Caco-2 (cell line): ENCODE data around the gene MUC20. TPM values are rescaled to one million over a fixed set of nuclear protein-coding genes. Genes with fewer than 3 reads are reported as not detected.

Experiments
- BruUV-seq: library from RNA; stranded (reverse); fragments of 400-500 nt; replicated peaks from 2 replicates; lab custom pipeline; 2021; lab: Mats Ljungman, UMichigan
- CTCF ChIA-PET: fragments of 300-600 bp; sonication (Branson Sonifier 250); formaldehyde crosslinking; loops from one replicate; lab custom pipeline; 2022; ENCODE audit warnings: antibody characterized with exemption; lab: Charles Lee
- POLR2A ChIA-PET: fragments of 300-600 bp; sonication (Branson Sonifier 250); formaldehyde crosslinking; loops from one replicate; lab custom pipeline; 2022; ENCODE audit warnings: antibody characterized with exemption; lab: Charles Lee
- DNase-seq, 2 experiments: peaks; one replicate each; pipeline versions ENCODE4 v3.0.0 to v3.0.0-alpha.2; 2020 to 2022
- H3K27me3 ChIP-seq: replicated peaks from 2 replicates; pipeline ENCODE4 v1.6.0; 2011; ENCODE audit warnings: low read length; ENCODE audit not compliant: control insufficient read depth, insufficient read depth
- H3K36me3 ChIP-seq: 2 replicates; pipeline ENCODE4 v1.5.1; 2011; ENCODE audit warnings: low read length; ENCODE audit not compliant: control insufficient read depth, insufficient read depth
- H3K4me1 ChIP-seq: fragments of 250-450 bp; sonication (Bioruptor Pico); 2 replicates; pipeline ENCODE4 v1.5.1; 2020; ENCODE audit warnings: mild to moderate bottlenecking
- H3K4me3 ChIP-seq: 2 replicates; pipeline ENCODE4 v1.5.1; 2011; ENCODE audit warnings: low read depth, mild to moderate bottlenecking, control low read depth, low read length
- H3K9me3 ChIP-seq: fragments of 250-450 bp; sonication (Bioruptor Pico); 2 replicates; pipeline ENCODE4 v1.5.1; 2020; ENCODE audit warnings: mild to moderate bottlenecking, moderate library complexity
- H3K27ac Mint-ChIP-seq: one replicate; pipeline ENCODE4 v1.8.0; 2022; ENCODE audit warnings: mixed read lengths; ENCODE audit not compliant: unreplicated experiment
- H3K27me3 Mint-ChIP-seq: one replicate; pipeline ENCODE4 v1.8.0; 2022; ENCODE audit warnings: mixed read lengths; ENCODE audit not compliant: insufficient read depth, unreplicated experiment
- H3K36me3 Mint-ChIP-seq: one replicate; pipeline ENCODE4 v1.8.0; 2022; ENCODE audit warnings: mild to moderate bottlenecking, mixed read lengths; ENCODE audit not compliant: insufficient read depth, unreplicated experiment
- H3K4me1 Mint-ChIP-seq: one replicate; pipeline ENCODE4 v1.8.0; 2022; ENCODE audit warnings: low read depth, mixed read lengths; ENCODE audit not compliant: unreplicated experiment
- H3K4me3 Mint-ChIP-seq: one replicate; pipeline ENCODE4 v1.8.0; 2022; ENCODE audit warnings: mild to moderate bottlenecking, moderate library complexity, mixed read lengths; ENCODE audit not compliant: unreplicated experiment
- H3K9me3 Mint-ChIP-seq: one replicate; pipeline ENCODE4 v1.8.0; 2022; ENCODE audit warnings: mixed read lengths; ENCODE audit not compliant: unreplicated experiment
- CTCF ChIP-seq, 2 experiments: fragments of 200-600 bp in 1 of 2; IDR thresholded peaks; 1 replicate in 1 of 2; 2 replicates in 1 of 2; pipeline versions ENCODE4 v1.5.1 to v1.8.0; 2011 to 2022; ENCODE audit warnings: antibody characterized with exemption in 1 of 2, control low read depth in 1 of 2, inconsistent platforms in 1 of 2, low read depth in 1 of 2, low read length in 1 of 2, mild to moderate bottlenecking in 1 of 2, moderate library complexity in 1 of 2; ENCODE audit not compliant: insufficient read depth in 1 of 2, severe bottlenecking in 1 of 2, unreplicated experiment in 1 of 2
- intact Hi-C: fragments of 100-400 bp; cut with micrococcal nuclease; formaldehyde crosslinking; loops from one replicate; pipeline ENCODE4 v1.10.0; 2022; ENCODE audit not compliant: unreplicated experiment
- total RNA-seq: library from RNA; stranded (reverse); gene quantifications from 2 replicates; pipeline ENCODE4 v1.2.3, GENCODE V29; 2022

Gene MUC20
- total RNA-seq, 1 experiment from 2014 or later: 0.88 TPM

DNA sequence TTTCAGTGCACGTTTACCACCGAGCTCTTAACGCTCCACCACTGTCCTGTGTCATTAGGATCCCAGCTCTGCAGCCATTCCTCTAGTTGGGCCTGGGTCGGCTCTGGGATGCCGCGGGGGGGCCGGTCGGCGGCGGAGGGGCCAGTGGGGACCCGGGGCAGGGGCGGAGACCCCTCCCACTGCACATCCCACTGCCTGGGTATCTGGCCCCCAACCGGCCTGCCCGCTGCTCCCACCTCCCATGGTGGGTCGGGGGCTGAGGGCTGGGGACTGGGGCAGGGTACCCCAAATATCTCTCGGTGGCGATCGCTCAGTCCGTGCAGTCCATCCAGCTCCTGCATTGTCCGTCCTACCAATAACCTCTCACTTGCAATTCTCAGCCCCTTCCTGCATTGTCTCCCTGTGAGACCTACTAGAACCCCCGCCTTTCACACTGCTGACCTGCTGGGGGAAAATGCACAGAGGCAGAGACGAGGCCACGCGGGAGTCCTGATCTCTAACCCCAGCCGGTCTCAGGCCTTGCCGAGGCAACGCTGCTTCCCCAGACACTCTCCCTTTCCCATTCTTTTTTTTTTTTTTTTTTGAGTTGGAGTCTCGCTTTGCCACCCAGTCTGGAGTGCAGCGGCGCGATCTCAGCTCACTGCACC is 24.0 kb upstream of the MUC20 start:
- intact Hi-C loops: no loop called here
- Mint-ChIP-seq H3K27me3 (no peaks in the 10 kb centered on the region), H3K4me1 (peaks cover 13% of the 10 kb centered on the region), H3K27ac (no peak overlapping the region), H3K4me3 (no peak overlapping the region), H3K9me3 (no peaks in the 10 kb centered on the region), H3K36me3 (peaks cover 55% of the 10 kb centered on the region)
- no peak for DNase-seq
- H3K9me3 ChIP-seq: no peaks in the 10 kb centered on the region
- H3K27me3 ChIP-seq: no peaks in the 10 kb centered on the region
- CTCF ChIA-PET: no interaction called here
- peaks cover 7% of the 10 kb centered on the region; the same call in 1 of the 2 replicates for H3K4me1 ChIP-seq
- no TSS peak for BruUV-seq
- H3K4me3 ChIP-seq: no peak overlapping the region
- TF ChIP-seq CTCF (IDR thresholded peaks at IDR 0.05; ENCODE audit: insufficient read depth in 1 of 2, low read depth in 1 of 2, low read length in 1 of 2, severe bottlenecking in 1 of 2, unreplicated experiment in 1 of 2): no peak
- POLR2A ChIA-PET: interaction anchor here (0.7 kb wide), 1 partner anchor 9 kb away, joined by 13 read pairs; no protein-coding TSS in a partner anchor
- 0 out of 2 replicates have a peak, but pooled peaks cover 4% of the 10 kb centered on the region for H3K36me3 ChIP-seq

- Histone ChIP-seq H3K27me3 (no peaks in the 10 kb centered on the region), H3K4me3 (no peak overlapping the region), H3K9me3 (no peaks in the 10 kb centered on the region), H3K4me1 (peaks cover 7% of the 10 kb centered on the region; the same call in 1 of the 2 replicates), H3K36me3 (no peaks in the 10 kb centered on the region)
- H3K4me1 Mint-ChIP-seq: peaks cover 13% of the 10 kb centered on the region
- POLR2A ChIA-PET: interaction anchor here (0.7 kb wide), 1 partner anchor 8 kb away, joined by 13 read pairs; no protein-coding TSS in a partner anchor
- H3K9me3 Mint-ChIP-seq: no peaks in the 10 kb centered on the region
- H3K27me3 Mint-ChIP-seq: no peaks in the 10 kb centered on the region
- BruUV-seq: no TSS peak
- no peak for TF ChIP-seq CTCF (IDR thresholded peaks at IDR 0.05; ENCODE audit: insufficient read depth in 1 of 2, low read depth in 1 of 2, low read length in 1 of 2, severe bottlenecking in 1 of 2, unreplicated experiment in 1 of 2)
- no peak overlapping the region for H3K27ac Mint-ChIP-seq
- intact Hi-C loops: no loop called here
- DNase-seq: no peak
- H3K4me3 Mint-ChIP-seq: no peak overlapping the region
- CTCF ChIA-PET: no interaction called here
- H3K36me3 Mint-ChIP-seq: peaks cover 50% of the 10 kb centered on the region
These were observed 23.0 kb upstream of the MUC20 start for GRCh38 chr3:195697582-195698324.

DNA sequence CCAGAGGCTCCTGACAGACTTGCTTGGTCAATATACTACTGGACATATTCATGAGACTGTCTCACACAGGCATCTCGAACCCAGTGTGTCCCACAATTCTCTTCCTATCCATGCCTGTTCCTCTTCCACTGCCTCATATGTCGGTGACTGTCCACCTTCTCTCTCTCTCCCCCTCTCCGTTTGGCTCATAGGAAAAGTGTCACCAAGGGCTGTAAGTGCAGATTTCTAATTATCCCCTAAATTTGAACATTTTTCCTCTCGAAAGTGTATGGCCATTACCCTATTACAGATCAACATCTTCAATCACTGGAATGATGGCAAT is 22.5 kb upstream of the MUC20 start:
- no peaks in the 10 kb centered on the region for H3K36me3 ChIP-seq
- H3K4me1 ChIP-seq: peaks cover 7% of the 10 kb centered on the region; the same call in 1 of the 2 replicates
- Mint-ChIP-seq H3K4me3 (no peak overlapping the region), H3K4me1 (peaks cover 13% of the 10 kb centered on the region), H3K36me3 (peaks cover 46% of the 10 kb centered on the region), H3K9me3 (no peaks in the 10 kb centered on the region), H3K27ac (no peak overlapping the region), H3K27me3 (no peaks in the 10 kb centered on the region)
- no peak for DNase-seq
- ChIA-PET CTCF (no interaction called here), POLR2A (no interaction called here)
- no TSS peak for BruUV-seq
- intact Hi-C loops: no loop called here
- TF ChIP-seq CTCF (IDR thresholded peaks at IDR 0.05; ENCODE audit: insufficient read depth in 1 of 2, low read depth in 1 of 2, low read length in 1 of 2, severe bottlenecking in 1 of 2, unreplicated experiment in 1 of 2): no peak
- H3K9me3 ChIP-seq: no peaks in the 10 kb centered on the region
- H3K4me3 ChIP-seq: no peak overlapping the region
- H3K27me3 ChIP-seq: no peaks in the 10 kb centered on the region
